Spleen (tissue), 7 donors: ENCODE measurements around the gene RSRP1.

Source experiments
- CTCF ChIP-seq, 11 experiments: fragments of 200-600 bp in 7 of 11; fragments of 450-650 bp in 4 of 11; sonication (generic) in 4 of 11; IDR thresholded peaks in 8 of 11; conservative IDR thresholded peaks in 3 of 11; 1 replicate in 7 of 11; 2 replicates in 4 of 11; pipeline versions ENCODE4 v1.4.0 to v1.8.0; 2016 to 2021; ENCODE audit warnings: antibody characterized with exemption in 11 of 11, inconsistent platforms in 4 of 11, mild to moderate bottlenecking in 1 of 11
- POLR2A ChIP-seq, 3 donors: fragments of 450-650 bp; IDR thresholded peaks; one replicate each; pipeline ENCODE4 v1.5.1; 2017; ENCODE audit warnings: antibody characterized with exemption in 3 of 3, mild to moderate bottlenecking in 1 of 3
- POLR2AphosphoS5 ChIP-seq, 3 donors: sonication (generic); formaldehyde crosslinking; IDR thresholded peaks; one replicate each; pipeline ENCODE4 v1.5.1; 2017; ENCODE audit warnings: antibody characterized with exemption in 3 of 3
- donor health status: DM: no; HTN: no; CAD: no; lungs with moderate emphysema.
- donor health status: DM: no; HTN: no; CAD: no.
- donor health status: DM: no; HTN: no; CAD: no.

- TF ChIP-seq CTCF (IDR thresholded peaks at IDR 0.05 in 8 of 11, conservative IDR thresholded peaks at IDR 0.05 in 3 of 11) (no peak), POLR2A (IDR thresholded peaks at IDR 0.05) (no peak), POLR2AphosphoS5 (IDR thresholded peaks at IDR 0.05) (no peak)
Observed at GRCh38 chr1:25197982-25198662, 49.1 kb downstream of the RSRP1 start.
